ENCODE measurements around the gene ZACN.

ZACN gene

DNA sequence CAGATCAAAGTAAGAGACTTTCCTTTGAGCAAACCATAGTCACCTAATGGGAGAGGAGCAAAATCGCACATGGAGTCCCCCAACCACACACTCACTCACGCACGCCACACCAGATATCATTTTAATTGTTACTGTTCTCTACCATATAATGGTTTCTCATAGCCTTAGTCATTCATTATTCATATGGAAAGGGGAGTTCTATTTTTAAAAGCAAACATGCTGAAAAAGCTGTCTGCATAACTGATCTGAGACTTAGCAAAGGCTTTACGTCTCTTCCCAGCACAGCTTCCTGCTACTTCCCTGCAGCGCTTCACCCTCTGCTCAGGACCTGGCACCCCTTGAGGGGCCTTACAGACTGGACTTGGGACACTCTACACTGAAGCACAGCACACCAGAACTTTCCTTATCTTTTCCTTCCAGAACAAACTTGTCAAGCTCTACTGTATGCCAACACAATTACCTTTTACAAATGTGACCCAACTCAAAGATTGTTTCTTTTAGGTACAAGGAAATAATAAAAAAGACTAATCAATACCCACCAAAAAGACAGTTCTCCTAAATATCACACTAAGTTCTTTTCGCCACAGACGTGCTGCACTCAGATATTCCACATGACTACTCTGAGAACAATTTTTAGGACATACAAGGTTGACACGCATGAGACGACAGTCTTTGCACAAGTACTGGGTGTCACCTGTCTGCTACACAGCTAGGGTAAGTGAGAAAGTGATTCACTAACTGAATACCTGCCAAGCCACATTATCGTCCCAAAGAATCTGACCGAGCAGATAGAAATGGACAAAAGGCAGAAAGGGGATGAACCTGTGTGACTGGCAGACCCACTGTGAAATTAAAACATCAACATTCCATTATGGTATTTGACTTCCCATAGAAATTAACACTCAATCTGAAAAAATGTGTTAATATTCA is 28.2 kb upstream of the ZACN start:
- TF ChIP-seq CTCF (IDR thresholded peaks at IDR 0.05): no peak

- no peak for TF ChIP-seq CTCF (IDR thresholded peaks at IDR 0.05)
Observed at GRCh38 chr17:76051561-76051960, 27.4 kb upstream of the ZACN start.

DNA sequence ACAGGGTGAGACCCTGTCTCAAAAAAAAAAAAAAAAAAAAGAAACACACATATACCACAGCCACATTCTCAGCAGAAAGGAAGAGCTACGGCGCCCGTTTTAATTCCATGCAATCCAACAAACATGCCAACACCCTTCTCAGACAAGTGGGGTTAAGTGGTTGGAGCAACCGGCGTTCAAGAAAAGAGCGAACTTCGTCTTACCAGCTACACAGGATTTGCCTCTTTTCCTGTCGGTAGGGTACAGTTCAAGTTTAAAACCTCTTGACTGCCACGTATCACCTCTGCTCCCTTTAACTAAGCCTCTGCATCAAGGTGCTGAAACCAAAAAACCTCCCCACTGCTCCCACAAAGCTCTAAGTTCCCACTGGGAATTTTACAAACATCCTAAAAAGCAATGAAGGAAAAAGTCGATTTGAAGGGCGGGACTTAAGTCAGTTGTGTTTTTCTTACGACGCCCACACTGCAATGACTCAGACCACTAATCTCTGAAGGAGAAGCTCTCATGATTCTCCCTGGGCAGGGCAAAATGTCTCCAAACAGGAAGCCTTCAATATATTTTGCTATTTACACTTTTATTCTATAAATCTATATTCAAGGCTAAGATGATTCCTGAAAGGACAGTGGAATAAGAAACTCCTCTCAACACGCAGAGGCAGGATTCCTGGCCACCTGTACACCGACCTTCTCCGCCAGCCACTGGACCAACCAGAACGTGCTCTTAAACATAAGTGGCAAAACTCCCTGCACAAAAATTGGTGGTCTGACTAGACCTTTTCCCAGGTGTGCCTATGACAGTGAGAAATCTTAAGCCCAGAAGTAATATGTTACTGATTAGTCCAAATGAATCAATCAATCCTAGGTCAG is 25.5 kb upstream of the ZACN start:
- no peak for TF ChIP-seq CTCF (IDR thresholded peaks at IDR 0.05)

- TF ChIP-seq CTCF (IDR thresholded peaks at IDR 0.05): no peak
Observed at GRCh38 chr17:76054112-76054476, 24.9 kb upstream of the ZACN start.

DNA sequence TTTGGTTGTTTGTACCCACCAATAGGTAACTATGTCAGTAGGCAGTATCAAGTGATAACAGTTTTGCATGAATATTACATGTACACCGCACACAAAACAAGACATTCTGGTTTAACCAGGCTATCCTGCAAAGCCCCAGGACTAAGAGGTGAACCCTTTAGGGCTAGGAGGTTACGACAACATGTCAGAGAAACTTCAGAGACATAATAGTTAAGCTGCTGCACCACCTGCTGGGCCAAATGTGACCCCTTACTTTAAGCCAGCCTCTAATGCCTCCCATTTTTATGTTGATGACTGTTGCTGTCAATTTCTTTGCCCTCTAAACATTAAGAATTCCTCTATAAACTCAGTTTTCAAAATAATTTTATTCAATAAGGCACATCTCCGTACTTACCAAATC is 22.1 kb upstream of the ZACN start:
- TF ChIP-seq CTCF (IDR thresholded peaks at IDR 0.05): no peak

GRCh38 chr17:76063875-76064546 is 15.0 kb upstream of the ZACN start:
- TF ChIP-seq CTCF (IDR thresholded peaks at IDR 0.05): no peak

- no peak for TF ChIP-seq CTCF (IDR thresholded peaks at IDR 0.05)
Observed at GRCh38 chr17:76065775-76066174, 13.2 kb upstream of the ZACN start.

All from LNCAP (cell line).